ENCODE results near the gene RBFOX2.

Gene RBFOX2

GRCh38 chr22:35884529-35884928 lies 144.1 kb downstream of the RBFOX2 start:
- H3K4me3 ChIP-seq (ENCODE audit: low read depth in 1 of 2, low read length in 2 of 2), result no peak overlapping the region
- H3K9ac ChIP-seq (ENCODE audit: low read depth in 1 of 2, low read length in 2 of 2), result no peak overlapping the region
- H3K27ac ChIP-seq (ENCODE audit: low read depth, low read length), result no peak overlapping the region
- no peaks in the 10 kb centered on the region for H3K36me3 ChIP-seq (ENCODE audit: control insufficient read depth in 1 of 2, insufficient read depth in 2 of 2, low read length in 2 of 2)
- H3K9me3 ChIP-seq (ENCODE audit: control insufficient read depth in 1 of 2, low read length in 2 of 2), result no peaks in the 10 kb centered on the region
- peaks cover 10 to 16% of the 10 kb centered on the region in 2 donors for H3K4me1 ChIP-seq (ENCODE audit: control insufficient read depth in 1 of 2, insufficient read depth in 2 of 2, low read length in 2 of 2)
- H3K27me3 ChIP-seq (ENCODE audit: control insufficient read depth in 1 of 2, insufficient read depth in 2 of 2, low read length in 2 of 2), result no peaks in the 10 kb centered on the region

DNA sequence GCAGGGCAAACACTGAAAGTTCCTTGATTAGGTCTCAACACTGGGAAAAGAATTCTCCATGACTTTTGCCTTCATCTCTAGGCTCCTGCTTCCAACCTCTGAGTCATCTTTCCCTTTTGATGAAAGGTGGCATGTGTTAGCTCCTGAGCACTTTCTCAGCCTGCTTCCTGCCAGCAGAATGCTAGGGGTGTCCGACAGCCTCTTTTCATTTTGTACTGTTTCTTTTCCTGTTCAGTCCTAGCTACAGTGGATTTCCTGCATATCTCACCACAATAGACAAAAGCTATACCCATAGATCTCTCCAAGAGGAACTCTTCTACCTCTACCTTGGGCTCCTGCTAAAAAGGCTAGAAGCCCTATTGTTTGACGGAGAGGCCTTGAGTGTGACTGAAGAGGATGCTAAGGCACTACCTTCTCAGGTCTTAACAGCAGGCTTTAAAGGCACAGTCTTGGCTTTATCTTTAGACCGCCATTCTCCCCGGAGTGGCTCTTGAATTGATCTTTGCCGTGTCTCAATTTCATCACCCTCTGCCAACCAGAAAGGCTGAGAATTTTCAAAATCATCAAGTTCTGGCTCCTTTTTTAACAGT lies 145.5 kb downstream of the RBFOX2 start:
- Histone ChIP-seq H3K36me3 (ENCODE audit: control insufficient read depth in 1 of 2, insufficient read depth in 2 of 2, low read length in 2 of 2) (no peaks in the 10 kb centered on the region), H3K9me3 (ENCODE audit: control insufficient read depth in 1 of 2, low read length in 2 of 2) (no peaks in the 10 kb centered on the region), H3K9ac (ENCODE audit: low read depth in 1 of 2, low read length in 2 of 2) (no peak overlapping the region), H3K4me1 (ENCODE audit: control insufficient read depth in 1 of 2, insufficient read depth in 2 of 2, low read length in 2 of 2) (peaks cover 10 to 16% of the 10 kb centered on the region in 2 donors), H3K27ac (ENCODE audit: low read depth, low read length) (no peak overlapping the region), H3K4me3 (ENCODE audit: low read depth in 1 of 2, low read length in 2 of 2) (no peak overlapping the region), H3K27me3 (ENCODE audit: control insufficient read depth in 1 of 2, insufficient read depth in 2 of 2, low read length in 2 of 2) (no peaks in the 10 kb centered on the region)

- no peak overlapping the region for H3K9ac ChIP-seq (ENCODE audit: low read depth in 1 of 2, low read length in 2 of 2)
- no peaks in the 10 kb centered on the region for H3K9me3 ChIP-seq (ENCODE audit: control insufficient read depth in 1 of 2, low read length in 2 of 2)
- no peak overlapping the region for H3K4me3 ChIP-seq (ENCODE audit: low read depth in 1 of 2, low read length in 2 of 2)
- peaks cover 10 to 16% of the 10 kb centered on the region in 2 donors for H3K4me1 ChIP-seq (ENCODE audit: control insufficient read depth in 1 of 2, insufficient read depth in 2 of 2, low read length in 2 of 2)
- no peaks in the 10 kb centered on the region for H3K36me3 ChIP-seq (ENCODE audit: control insufficient read depth in 1 of 2, insufficient read depth in 2 of 2, low read length in 2 of 2)
- no peak overlapping the region for H3K27ac ChIP-seq (ENCODE audit: low read depth, low read length)
- no peaks in the 10 kb centered on the region for H3K27me3 ChIP-seq (ENCODE audit: control insufficient read depth in 1 of 2, insufficient read depth in 2 of 2, low read length in 2 of 2)
Observed at GRCh38 chr22:35882211-35883030, 146.2 kb downstream of the RBFOX2 start.

DNA sequence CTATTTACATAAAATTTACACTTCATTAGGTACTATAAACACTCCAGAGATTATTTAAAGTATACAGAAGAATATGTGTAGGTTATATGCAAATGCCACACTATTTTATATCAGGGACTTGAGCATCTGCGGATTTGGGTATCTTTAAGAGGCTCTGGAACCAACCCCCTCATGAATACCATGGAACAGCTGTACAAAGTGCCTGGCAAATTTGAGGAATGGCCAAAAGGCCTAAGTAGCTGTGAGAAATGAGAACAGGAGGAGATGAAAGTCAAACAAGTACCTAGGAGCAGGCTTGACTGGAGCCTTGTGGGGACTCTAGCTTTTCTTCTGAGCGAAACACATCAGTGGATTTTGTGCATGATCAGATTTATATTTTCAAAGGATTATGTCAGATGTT lies 149.3 kb downstream of the RBFOX2 start:
- no peak overlapping the region for H3K27ac ChIP-seq (ENCODE audit: low read depth, low read length)
- no peak overlapping the region for H3K4me3 ChIP-seq (ENCODE audit: low read depth in 1 of 2, low read length in 2 of 2)
- H3K9me3 ChIP-seq (ENCODE audit: control insufficient read depth in 1 of 2, low read length in 2 of 2), result peaks cover 0 to 3% of the 10 kb centered on the region in 2 donors
- no peaks in the 10 kb centered on the region for H3K27me3 ChIP-seq (ENCODE audit: control insufficient read depth in 1 of 2, insufficient read depth in 2 of 2, low read length in 2 of 2)
- no peaks in the 10 kb centered on the region for H3K36me3 ChIP-seq (ENCODE audit: control insufficient read depth in 1 of 2, insufficient read depth in 2 of 2, low read length in 2 of 2)
- peaks cover 10 to 16% of the 10 kb centered on the region in 2 donors for H3K4me1 ChIP-seq (ENCODE audit: control insufficient read depth in 1 of 2, insufficient read depth in 2 of 2, low read length in 2 of 2)
- no peak overlapping the region for H3K9ac ChIP-seq (ENCODE audit: low read depth in 1 of 2, low read length in 2 of 2)

GRCh38 chr22:35873426-35873825 lies 155.2 kb downstream of the RBFOX2 start:
- Histone ChIP-seq H3K27me3 (ENCODE audit: control insufficient read depth in 1 of 2, insufficient read depth in 2 of 2, low read length in 2 of 2) (no peaks in the 10 kb centered on the region), H3K9me3 (ENCODE audit: control insufficient read depth in 1 of 2, low read length in 2 of 2) (peaks cover 0 to 3% of the 10 kb centered on the region in 2 donors), H3K4me1 (ENCODE audit: control insufficient read depth in 1 of 2, insufficient read depth in 2 of 2, low read length in 2 of 2) (no peaks in the 10 kb centered on the region), H3K9ac (ENCODE audit: low read depth in 1 of 2, low read length in 2 of 2) (no peak overlapping the region), H3K4me3 (ENCODE audit: low read depth in 1 of 2, low read length in 2 of 2) (no peak overlapping the region), H3K36me3 (ENCODE audit: control insufficient read depth in 1 of 2, insufficient read depth in 2 of 2, low read length in 2 of 2) (no peaks in the 10 kb centered on the region), H3K27ac (ENCODE audit: low read depth, low read length) (no peak overlapping the region)

- Histone ChIP-seq H3K9ac (ENCODE audit: low read depth in 1 of 2, low read length in 2 of 2) (no peak overlapping the region), H3K27ac (ENCODE audit: low read depth, low read length) (no peak overlapping the region), H3K4me1 (ENCODE audit: control insufficient read depth in 1 of 2, insufficient read depth in 2 of 2, low read length in 2 of 2) (no peaks in the 10 kb centered on the region), H3K9me3 (ENCODE audit: control insufficient read depth in 1 of 2, low read length in 2 of 2) (peaks cover 0 to 3% of the 10 kb centered on the region in 2 donors), H3K4me3 (ENCODE audit: low read depth in 1 of 2, low read length in 2 of 2) (no peak overlapping the region), H3K36me3 (ENCODE audit: control insufficient read depth in 1 of 2, insufficient read depth in 2 of 2, low read length in 2 of 2) (no peaks in the 10 kb centered on the region), H3K27me3 (ENCODE audit: control insufficient read depth in 1 of 2, insufficient read depth in 2 of 2, low read length in 2 of 2) (no peaks in the 10 kb centered on the region)
Observed at GRCh38 chr22:35872451-35872850, 156.2 kb downstream of the RBFOX2 start.

DNA sequence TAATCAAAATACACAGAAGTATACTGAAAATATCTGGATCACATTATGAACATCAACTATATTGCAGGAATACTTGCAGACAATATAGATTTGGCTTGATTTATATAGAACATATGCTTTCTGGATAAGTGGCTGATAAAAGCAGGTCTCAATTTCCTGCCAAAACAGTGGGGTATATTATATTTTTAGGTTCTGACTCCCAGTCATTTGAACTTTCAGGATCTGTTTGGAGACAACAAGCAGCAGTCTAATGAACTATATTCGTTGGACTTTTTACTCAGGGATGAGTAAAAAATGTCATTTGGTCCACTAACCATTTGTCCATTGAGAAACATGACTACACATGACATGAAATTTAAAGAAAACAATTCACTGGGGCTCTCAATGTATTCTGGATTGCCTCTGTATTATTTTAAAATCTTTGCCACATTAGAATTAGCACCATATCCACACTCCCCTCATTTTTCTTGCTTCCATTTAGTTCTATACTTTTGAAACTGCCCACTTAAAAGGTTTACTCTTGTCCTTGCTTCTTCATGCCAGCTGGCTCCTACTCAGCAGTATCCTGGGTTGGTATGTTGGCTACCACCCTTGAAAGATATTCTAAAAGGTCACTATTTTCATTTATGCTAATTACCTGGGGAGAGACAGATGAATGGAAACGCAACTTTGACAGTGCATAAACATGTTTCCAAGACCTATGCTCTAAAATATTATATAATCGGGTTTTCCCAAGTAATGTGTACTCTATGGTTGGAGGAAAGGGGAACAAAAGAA lies 157.9 kb downstream of the RBFOX2 start:
- Histone ChIP-seq H3K4me3 (ENCODE audit: low read depth in 1 of 2, low read length in 2 of 2) (no peak overlapping the region), H3K4me1 (ENCODE audit: control insufficient read depth in 1 of 2, insufficient read depth in 2 of 2, low read length in 2 of 2) (no peaks in the 10 kb centered on the region), H3K9me3 (ENCODE audit: control insufficient read depth in 1 of 2, low read length in 2 of 2) (peaks cover 0 to 3% of the 10 kb centered on the region in 2 donors), H3K36me3 (ENCODE audit: control insufficient read depth in 1 of 2, insufficient read depth in 2 of 2, low read length in 2 of 2) (no peaks in the 10 kb centered on the region), H3K27ac (ENCODE audit: low read depth, low read length) (no peak overlapping the region), H3K9ac (ENCODE audit: low read depth in 1 of 2, low read length in 2 of 2) (no peak overlapping the region), H3K27me3 (ENCODE audit: control insufficient read depth in 1 of 2, insufficient read depth in 2 of 2, low read length in 2 of 2) (no peaks in the 10 kb centered on the region)

DNA sequence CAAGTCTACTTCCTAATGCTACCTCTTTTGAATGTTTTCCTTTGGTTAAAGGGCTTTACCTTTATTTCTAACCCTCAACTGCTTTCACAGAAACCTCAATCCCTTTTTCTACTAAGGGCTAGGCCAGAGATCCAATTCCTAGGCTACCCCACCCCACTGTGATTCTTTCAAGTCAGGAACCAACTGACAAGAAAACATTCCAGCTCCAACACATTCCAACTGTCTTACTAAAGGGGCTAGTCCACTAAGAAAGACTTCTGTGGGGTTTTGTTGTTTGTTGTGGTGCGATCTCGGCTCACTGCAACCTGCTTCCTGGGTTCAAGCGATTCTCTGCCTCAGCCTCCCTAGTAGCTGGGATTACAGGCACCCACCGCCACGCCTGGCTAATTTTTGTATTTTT lies 159.7 kb downstream of the RBFOX2 start:
- no peaks in the 10 kb centered on the region for H3K27me3 ChIP-seq (ENCODE audit: control insufficient read depth in 1 of 2, insufficient read depth in 2 of 2, low read length in 2 of 2)
- H3K27ac ChIP-seq (ENCODE audit: low read depth, low read length), result no peak overlapping the region
- peaks cover 5 to 10% of the 10 kb centered on the region in 2 donors for H3K4me1 ChIP-seq (ENCODE audit: control insufficient read depth in 1 of 2, insufficient read depth in 2 of 2, low read length in 2 of 2)
- no peak overlapping the region for H3K9ac ChIP-seq (ENCODE audit: low read depth in 1 of 2, low read length in 2 of 2)
- no peaks in the 10 kb centered on the region for H3K36me3 ChIP-seq (ENCODE audit: control insufficient read depth in 1 of 2, insufficient read depth in 2 of 2, low read length in 2 of 2)
- no peak overlapping the region for H3K4me3 ChIP-seq (ENCODE audit: low read depth in 1 of 2, low read length in 2 of 2)
- no peaks in the 10 kb centered on the region for H3K9me3 ChIP-seq (ENCODE audit: control insufficient read depth in 1 of 2, low read length in 2 of 2)

- H3K36me3 ChIP-seq (ENCODE audit: control insufficient read depth in 1 of 2, insufficient read depth in 2 of 2, low read length in 2 of 2), result no peaks in the 10 kb centered on the region
- peaks cover 6 to 13% of the 10 kb centered on the region in 2 donors for H3K4me1 ChIP-seq (ENCODE audit: control insufficient read depth in 1 of 2, insufficient read depth in 2 of 2, low read length in 2 of 2)
- H3K27me3 ChIP-seq (ENCODE audit: control insufficient read depth in 1 of 2, insufficient read depth in 2 of 2, low read length in 2 of 2), result no peaks in the 10 kb centered on the region
- H3K9me3 ChIP-seq (ENCODE audit: control insufficient read depth in 1 of 2, low read length in 2 of 2), result no peaks in the 10 kb centered on the region
- H3K9ac ChIP-seq (ENCODE audit: low read depth in 1 of 2, low read length in 2 of 2), result no peak overlapping the region
- H3K4me3 ChIP-seq (ENCODE audit: low read depth in 1 of 2, low read length in 2 of 2), result no peak overlapping the region
- no peak overlapping the region for H3K27ac ChIP-seq (ENCODE audit: low read depth, low read length)
Observed at GRCh38 chr22:35866651-35867050, 162.0 kb downstream of the RBFOX2 start.

All from duodenal mucosa (tissue), 2 donors.